ENCODE results near the gene PITPNC1.
"Not testable (repeated sequence)": the region's sequence is repeated elsewhere in the genome, so short reads cannot be mapped to it uniquely, and the experiment has no call there.

PITPNC1 gene

DNA sequence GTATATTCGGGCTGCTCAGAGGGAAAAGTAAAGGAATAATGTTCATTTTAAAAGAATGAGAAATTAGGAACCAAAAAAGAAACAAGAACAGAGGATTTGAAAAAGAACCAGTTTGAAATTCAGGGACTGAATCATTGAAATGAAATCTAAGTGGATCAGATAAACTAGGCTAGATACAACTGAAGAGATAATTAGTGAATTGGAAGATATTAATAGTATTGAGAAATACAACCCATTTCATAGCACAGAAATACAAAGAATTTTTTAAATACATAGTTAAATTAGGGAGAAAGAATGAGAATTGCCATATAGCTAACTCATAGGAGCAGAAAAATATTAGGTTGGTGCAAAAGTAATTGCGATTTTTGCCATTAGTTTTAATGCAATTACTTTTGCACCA lies 223.3 kb downstream of the PITPNC1 start:
- no peak overlapping the region for H3K27ac ChIP-seq
- DNase-seq (ENCODE audit: low read depth, low spot score) = no peak

DNA sequence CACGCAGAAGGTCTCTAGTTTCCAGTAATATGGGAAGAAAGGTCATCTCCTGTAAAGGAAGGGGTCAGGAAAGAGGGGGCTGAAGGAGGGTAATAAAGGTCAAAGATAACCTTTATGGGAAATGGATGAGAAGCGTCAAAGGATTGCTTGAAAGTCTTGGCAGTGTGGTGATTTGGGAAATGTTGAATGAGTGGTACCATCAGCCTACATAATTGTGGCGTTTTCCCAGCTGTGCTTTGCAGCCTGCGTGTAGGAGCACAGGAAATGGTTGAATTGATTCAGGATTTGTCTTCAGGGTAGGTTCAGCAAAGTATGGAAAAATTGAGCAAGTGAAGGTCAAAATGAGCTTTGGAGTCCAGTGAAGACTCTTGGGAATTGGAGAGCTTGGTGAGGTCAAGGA lies 224.8 kb downstream of the PITPNC1 start:
- DNase-seq (ENCODE audit: low read depth, low spot score) = no peak
- no peak overlapping the region for H3K27ac ChIP-seq

DNA sequence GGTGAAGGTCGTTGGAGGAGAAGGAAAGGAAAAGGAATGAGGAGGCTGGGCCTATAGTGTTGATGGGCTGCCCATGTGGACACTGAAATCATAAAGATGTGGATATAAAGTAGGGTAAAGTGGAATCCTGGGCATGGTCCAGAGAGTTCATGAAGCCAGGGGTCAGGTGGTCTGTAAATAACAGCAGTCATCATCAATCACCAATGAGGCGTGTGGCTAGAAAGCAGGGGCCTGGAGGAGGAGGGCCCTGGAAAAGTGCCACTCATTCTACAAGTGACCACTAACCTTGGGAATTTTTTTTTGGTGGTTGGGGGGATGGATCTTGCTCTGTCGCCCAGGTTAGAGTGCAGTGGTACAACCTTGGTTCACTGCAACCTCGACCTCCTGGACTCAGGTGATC lies 225.4 kb downstream of the PITPNC1 start:
- no peak for DNase-seq (ENCODE audit: low read depth, low spot score)
- no peak overlapping the region for H3K27ac ChIP-seq

GRCh38 chr17:67602974-67603373 lies 225.9 kb downstream of the PITPNC1 start:
- no peak for DNase-seq (ENCODE audit: low read depth, low spot score)
- no peak overlapping the region for H3K27ac ChIP-seq

- no peak overlapping the region for H3K27ac ChIP-seq
- DNase-seq (ENCODE audit: low read depth, low spot score) = no peak
Measured at GRCh38 chr17:67605256-67605912, 228.3 kb downstream of the PITPNC1 start.

DNA sequence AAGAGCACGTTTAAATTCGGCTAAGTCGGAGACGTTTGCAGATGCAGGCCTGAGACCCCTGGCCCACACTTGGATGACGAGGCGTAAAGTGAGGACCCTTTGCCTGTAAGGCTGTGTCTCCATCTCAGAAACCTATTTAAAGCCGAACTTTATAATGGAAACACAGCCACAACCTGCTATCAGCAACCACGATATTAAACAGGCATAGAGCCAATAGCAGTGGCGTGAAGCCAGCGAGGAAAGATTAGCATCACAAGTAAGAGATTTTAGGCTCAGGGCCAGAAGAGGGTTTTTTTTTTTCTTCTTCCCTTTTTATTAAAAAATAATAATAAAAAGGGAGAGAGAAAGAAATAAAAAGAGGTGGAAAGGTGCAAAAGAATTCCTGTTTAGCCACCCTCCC lies 229.4 kb downstream of the PITPNC1 start:
- DNase-seq (ENCODE audit: low read depth, low spot score) = no peak
- no peak overlapping the region for H3K27ac ChIP-seq

GRCh38 chr17:67606896-67607604 lies 230.0 kb downstream of the PITPNC1 start:
- no peak overlapping the region for H3K27ac ChIP-seq
- no peak for DNase-seq (ENCODE audit: low read depth, low spot score)

DNA sequence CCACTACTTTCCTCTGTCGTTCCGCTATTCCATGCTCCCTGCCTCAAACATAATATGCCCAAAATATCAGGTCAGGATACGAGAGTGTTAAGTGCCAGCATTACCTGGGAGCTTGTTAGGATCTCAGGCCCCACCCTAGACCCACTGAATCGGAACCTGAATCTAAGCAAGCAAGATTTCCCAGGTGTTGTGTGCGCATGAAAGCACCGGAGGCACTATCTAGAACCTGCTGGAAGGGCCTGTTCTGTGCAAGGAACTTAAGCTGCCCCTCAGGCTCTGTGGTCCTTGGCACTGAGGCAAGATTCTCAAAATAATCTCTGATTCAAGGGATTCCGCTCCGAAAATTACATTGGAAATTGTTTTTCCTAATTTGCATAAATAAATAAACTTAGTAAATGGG lies 233.0 kb downstream of the PITPNC1 start:
- no peak for DNase-seq (ENCODE audit: low read depth, low spot score)
- no peak overlapping the region for H3K27ac ChIP-seq

DNA sequence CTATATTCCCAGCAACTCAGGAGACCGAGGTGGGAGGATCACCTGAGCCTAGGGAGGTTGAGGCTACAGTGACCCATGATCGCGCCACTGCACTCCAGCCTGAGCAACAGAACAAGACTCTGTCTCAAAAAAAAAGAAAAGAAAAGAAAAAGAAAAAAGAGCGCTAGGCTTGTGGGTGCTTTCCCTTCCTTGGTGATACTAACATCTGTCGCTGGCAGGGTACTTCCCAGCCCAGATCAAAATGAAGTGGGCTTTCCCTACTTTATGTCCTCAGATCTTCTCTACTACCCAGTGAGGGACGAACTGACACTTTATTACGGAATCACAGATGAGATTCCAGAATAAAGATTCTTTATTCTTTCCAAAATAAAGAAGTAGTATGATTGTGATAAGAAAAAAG lies 236.9 kb downstream of the PITPNC1 start:
- H3K27ac ChIP-seq = no peak overlapping the region
- DNase-seq (ENCODE audit: low read depth, low spot score) = no peak

DNA sequence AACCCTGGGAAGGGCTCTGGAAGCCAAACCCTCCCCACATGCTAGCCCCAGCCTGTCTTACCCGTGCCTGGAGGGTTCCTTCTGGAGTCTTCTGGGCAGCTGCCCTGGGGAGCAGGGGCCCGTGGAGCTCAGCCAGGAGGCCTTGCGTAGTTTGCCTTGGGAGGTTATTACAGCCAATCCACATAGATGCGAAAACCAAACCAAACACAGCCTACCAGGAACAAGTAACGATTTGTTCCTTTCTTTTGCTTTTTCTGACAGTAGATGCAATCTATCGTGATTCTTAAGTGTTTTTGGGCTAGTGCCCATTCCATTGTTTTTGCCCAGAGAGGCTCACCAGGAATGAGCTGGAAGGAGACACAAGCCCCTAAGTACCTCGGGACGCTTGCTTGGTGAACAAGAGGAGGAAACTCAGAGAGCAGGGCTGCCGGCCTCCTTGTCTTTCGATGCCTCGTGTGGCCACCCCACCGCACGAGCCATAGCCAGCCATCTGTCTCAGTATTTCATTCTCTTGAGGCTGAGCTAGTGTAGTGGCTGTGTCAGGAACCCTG lies 238.0 kb downstream of the PITPNC1 start:
- no peak overlapping the region for H3K27ac ChIP-seq
- no peak for DNase-seq (ENCODE audit: low read depth, low spot score)

DNA sequence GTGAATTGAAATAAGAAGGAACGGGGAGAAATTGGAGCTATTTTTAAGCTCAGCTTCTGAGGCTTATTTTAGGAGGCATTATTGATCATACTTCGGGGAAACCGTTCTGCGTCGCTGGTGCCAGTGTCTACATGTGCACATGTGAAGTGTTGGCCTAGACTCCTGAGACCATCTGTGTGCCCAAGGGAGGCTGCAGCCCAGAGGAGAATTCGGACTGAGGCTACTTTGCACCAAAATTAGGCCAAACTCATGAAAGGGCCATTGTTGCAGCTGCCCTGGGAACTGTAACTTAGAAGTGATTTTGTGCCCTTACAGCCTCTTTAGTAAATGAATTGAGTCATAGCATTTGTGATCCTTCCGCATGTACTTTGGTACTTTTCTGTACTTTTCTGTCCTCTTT lies 238.7 kb downstream of the PITPNC1 start:
- no peak for DNase-seq (ENCODE audit: low read depth, low spot score)

DNA sequence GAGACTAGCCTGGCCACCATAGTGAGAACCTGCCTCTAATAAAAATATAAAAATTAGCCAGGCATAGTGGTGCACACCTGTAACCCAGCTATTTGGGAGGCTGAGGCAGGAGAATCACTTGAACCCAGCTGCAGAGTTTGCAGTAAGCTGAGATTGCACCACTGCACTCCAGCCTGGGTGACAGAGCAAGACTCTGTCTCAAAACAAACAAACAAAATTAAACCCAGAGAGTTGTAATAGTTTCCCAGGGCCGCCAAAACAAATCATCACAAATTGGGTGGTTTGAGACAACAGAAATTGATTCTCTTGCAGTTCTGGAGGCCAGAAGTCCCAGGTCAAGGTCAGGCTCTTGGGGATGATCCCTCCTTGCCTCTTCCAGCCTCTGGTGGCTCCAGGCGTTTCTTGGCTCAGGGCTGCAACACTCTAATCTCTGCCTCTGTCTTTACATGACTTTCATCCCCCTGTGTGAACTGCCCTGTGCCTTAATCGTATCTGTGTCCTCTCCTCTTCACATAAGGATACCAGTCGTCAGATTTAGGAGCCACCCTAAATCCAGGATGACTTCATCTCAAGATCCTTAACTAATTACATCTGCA lies 240.3 kb downstream of the PITPNC1 start:
- no peak overlapping the region for H3K27ac ChIP-seq

More for the DNA sequence above, 238.7 kb downstream of the PITPNC1 start:
- H3K27ac ChIP-seq = no peak overlapping the region

DNA sequence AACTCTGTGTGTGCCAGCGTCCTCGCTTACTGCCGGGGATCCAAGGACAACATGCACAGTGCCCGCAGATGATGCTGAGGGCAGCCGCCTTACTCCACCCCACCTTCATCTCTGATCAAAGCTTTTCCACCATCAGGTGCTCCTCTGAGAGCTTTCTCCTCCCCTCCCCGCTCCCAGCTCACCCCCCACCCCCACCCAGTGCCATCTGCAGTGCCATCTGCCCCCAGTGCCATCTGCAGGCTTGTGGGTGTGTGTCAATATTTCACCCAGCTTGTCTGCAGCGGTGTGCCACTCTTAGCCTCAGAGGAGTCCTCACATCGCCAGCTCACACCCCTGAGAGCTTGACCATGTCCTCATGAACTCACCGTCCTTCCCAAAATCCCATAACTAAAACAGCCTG lies 242.5 kb downstream of the PITPNC1 start:
- no peak overlapping the region for H3K27ac ChIP-seq
- DNase-seq (ENCODE audit: low read depth, low spot score) = no peak

More for the DNA sequence above, 240.3 kb downstream of the PITPNC1 start:
- DNase-seq (ENCODE audit: low read depth, low spot score) = no peak

DNA sequence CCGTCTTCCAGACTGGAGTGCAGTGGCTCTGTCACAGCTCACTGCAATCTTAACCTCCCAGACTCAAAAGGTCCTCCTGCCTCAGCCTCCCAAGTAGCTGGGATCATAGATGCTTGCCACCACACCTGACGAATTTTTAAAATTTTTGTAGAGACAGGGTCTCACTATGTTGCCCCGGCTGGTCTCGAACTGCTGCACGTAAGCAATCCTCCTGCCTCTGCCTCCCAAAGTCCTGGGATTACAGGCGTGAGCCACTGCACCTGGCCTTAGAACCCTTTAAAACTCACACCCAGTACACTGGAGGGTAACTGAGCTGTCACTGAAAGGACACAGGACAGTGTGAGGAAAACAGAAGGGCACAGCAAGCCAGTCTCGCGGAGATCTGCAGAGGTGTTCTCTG lies 243.0 kb downstream of the PITPNC1 start:
- H3K27ac ChIP-seq = no peak overlapping the region
- DNase-seq (ENCODE audit: low read depth, low spot score) = no peak

GRCh38 chr17:67620636-67621035 lies 243.6 kb downstream of the PITPNC1 start:
- DNase-seq (ENCODE audit: low read depth, low spot score) = no peak
- H3K27ac ChIP-seq = no peak overlapping the region

DNA sequence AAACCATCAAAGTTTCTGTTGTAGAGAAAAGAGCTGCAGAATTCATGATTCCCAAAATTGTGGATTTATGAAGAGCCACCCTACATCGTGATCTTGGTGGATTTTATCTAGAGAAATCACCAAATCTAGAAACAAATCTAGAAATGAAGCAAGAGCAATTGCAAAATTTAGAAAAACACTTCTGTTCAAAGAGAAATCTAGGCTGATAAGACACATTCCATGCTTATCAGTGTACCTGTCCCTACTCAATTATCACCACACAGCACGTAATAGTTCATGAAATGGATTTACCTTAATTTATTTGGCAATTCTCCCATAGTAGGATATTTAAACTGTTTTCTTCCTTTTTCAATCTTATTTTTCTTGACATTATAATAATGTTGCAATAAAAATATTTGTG lies 246.7 kb downstream of the PITPNC1 start:
- DNase-seq (ENCODE audit: low read depth, low spot score) = no peak

GRCh38 chr17:67624886-67625656 lies 248.0 kb downstream of the PITPNC1 start:
- DNase-seq (ENCODE audit: low read depth, low spot score) = no peak
- no peak overlapping the region for H3K27ac ChIP-seq

More for the DNA sequence above, 246.7 kb downstream of the PITPNC1 start:
- H3K27ac ChIP-seq = no peak overlapping the region

DNA sequence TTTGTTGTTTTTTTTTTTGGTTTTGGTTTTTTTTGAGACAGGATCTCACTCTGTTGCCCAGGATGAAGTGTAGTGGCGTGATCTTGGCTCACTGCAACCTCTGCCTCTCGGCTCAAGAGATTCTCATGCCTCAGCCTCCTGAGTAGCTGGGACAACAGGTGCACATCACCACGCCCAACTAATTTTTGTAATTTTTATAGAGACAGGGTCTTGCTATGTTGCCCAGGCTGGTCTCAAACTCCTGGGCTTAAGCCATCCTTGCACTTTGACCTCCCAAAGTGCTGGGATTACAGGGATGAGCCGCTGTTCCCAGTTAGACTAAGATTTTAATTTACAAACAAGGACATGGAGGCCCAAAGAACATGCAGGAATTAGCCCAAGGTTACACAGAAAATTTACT lies 248.9 kb downstream of the PITPNC1 start:
- no peak overlapping the region for H3K27ac ChIP-seq
- DNase-seq (ENCODE audit: low read depth, low spot score) = no peak

DNA sequence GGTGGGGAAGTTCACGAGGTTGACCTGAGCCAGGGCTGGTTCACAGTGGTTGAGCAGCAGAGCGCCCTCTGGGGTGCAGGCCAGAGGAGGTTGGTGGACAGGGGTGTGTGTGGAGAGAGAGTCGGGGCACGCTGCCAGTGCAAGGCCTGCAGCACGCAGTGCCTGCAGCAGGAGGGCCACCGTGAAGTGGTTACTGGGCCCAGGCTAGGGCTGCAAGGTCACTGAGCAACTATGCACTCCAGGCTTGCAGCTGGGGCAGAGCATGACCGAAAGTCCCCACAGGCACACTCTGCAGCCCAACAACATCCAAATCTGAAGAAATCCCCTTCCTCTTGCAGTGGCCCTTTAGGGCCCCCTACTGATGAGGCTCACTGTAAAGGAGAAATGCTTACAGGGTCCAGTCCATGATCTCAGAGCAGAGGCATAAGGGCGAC lies 251.5 kb downstream of the PITPNC1 start:
- no peak overlapping the region for H3K27ac ChIP-seq
- no peak for DNase-seq (ENCODE audit: low read depth, low spot score)

GRCh38 chr17:67629971-67630320 lies 252.9 kb downstream of the PITPNC1 start:
- no peak overlapping the region for H3K27ac ChIP-seq
- DNase-seq (ENCODE audit: low read depth, low spot score) = no peak

DNA sequence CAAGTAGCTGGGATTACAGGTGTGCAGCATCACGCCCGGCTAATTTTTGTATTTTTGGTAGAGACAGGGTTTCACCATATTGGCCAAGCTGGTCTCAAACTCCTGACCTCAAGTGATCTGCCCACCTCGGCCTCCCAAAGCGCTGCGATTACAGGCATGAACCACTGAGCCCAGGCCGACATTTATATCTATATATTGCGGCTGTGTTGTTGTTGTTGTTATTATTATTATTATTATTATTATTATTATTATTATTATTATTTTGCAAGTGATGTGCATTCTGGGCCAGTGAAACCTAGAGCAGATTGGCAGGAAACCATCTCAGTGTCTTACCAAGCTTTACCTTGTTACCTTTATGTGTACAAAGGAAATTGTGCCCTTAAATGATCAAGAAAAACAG lies 253.8 kb downstream of the PITPNC1 start:
- H3K27ac ChIP-seq; DNase-seq (ENCODE audit: low read depth, low spot score): not testable (repeated sequence)

Measured in epithelial cell of prostate (primary cell).